HepG2 (cell line): ENCODE results near the gene ANKRD13C. TPM values are rescaled to one million over a fixed set of nuclear protein-coding genes. Genes with fewer than 3 reads are reported as not detected.
A peak's percentile ranks its signal among the peaks of the same experiment; 100 is the strongest.

Experiments
- ATAC-seq: fragments of 200-7000 bp; cut with Tn5 transposase; 3 replicates; pipeline ENCODE4 v1.9.1; 2020; ENCODE audit warnings: mild to moderate bottlenecking, moderate library complexity
- BruUV-seq: library from RNA; stranded (reverse); fragments of 400-500 nt; replicated peaks from 2 replicates; lab custom pipeline; 2021; lab: Mats Ljungman, UMichigan
- CTCF ChIA-PET: fragments of 300-600 bp; formaldehyde crosslinking; extraction: SDS; loops from one replicate; lab custom pipeline; 2021; ENCODE audit warnings: low total read pairs, inconsistent platforms, low intra/inter-chr PET ratio; lab: Yijun Ruan, JAX
- POLR2A ChIA-PET: fragments of 350-600 bp; sonication (Branson Sonifier 250); formaldehyde crosslinking; loops from one replicate; lab custom pipeline; 2020; ENCODE audit warnings: antibody characterized with exemption, inconsistent platforms; lab: Yijun Ruan, JAX
- DNase-seq: peaks from one replicate; pipeline ENCODE4 v3.0.0-alpha.2; 2015; ENCODE audit warnings: low spot score
- FAIRE-seq: peaks from 3 replicates; lab custom pipeline; 2011; peaks lifted over from hg19 to GRCh38; lab: Jason Lieb, UNC
- H2AFZ ChIP-seq: one replicate; pipeline ENCODE4 v1.6.1; 2011; ENCODE audit warnings: low read length, inconsistent platforms
- H3K27ac ChIP-seq: fragments of 300-600 bp; 3 replicates; pipeline ENCODE4 v1.8.0; 2011; ENCODE audit warnings: mixed run types, mild to moderate bottlenecking, mixed read lengths, low read length, inconsistent platforms; ENCODE audit not compliant: insufficient read depth; ENCODE audit errors: extremely low read length
- H3K27me3 ChIP-seq, 2 experiments: fragments of 200-600 bp in 1 of 2; 2 replicates in 1 of 2; 3 replicates in 1 of 2; pipeline versions ENCODE4 v1.6.0 to v1.8.0; 2011; ENCODE audit warnings: low read length in 2 of 2, mild to moderate bottlenecking in 2 of 2, moderate library complexity in 2 of 2, inconsistent platforms in 1 of 2; ENCODE audit not compliant: insufficient read depth in 2 of 2, control insufficient read depth in 1 of 2
- H3K36me3 ChIP-seq, 2 experiments: fragments of 200-600 bp in 1 of 2; replicated peaks in 1 of 2; 2 replicates in 1 of 2; 3 replicates in 1 of 2; pipeline versions ENCODE4 v1.5.1 to v1.8.0; 2011; ENCODE audit warnings: low read length in 2 of 2, inconsistent platforms in 1 of 2; ENCODE audit not compliant: insufficient read depth in 2 of 2, control insufficient read depth in 1 of 2
- H3K4me1 ChIP-seq: 2 replicates; pipeline ENCODE4 v1.5.1; 2012; ENCODE audit warnings: low read length, inconsistent platforms; ENCODE audit not compliant: insufficient read depth
- H3K4me2 ChIP-seq: 2 replicates; pipeline ENCODE4 v1.6.0; 2011; ENCODE audit warnings: low read depth, low read length, inconsistent platforms
- H3K4me3 ChIP-seq, 3 experiments: fragments of 200-600 bp in 1 of 3; sonication (generic), shearing (Covaris generic) in 1 of 3; replicated peaks in 1 of 3; 2 replicates each; pipeline ENCODE4 v1.5.1; 2011 to 2016; ENCODE audit warnings: low read length in 3 of 3, inconsistent platforms in 2 of 3, low read depth in 2 of 3, mild to moderate bottlenecking in 2 of 3, control low read depth in 1 of 3, mixed read lengths in 1 of 3; ENCODE audit not compliant: insufficient read depth in 1 of 3
- H3K79me2 ChIP-seq: one replicate; pipeline ENCODE4 v1.6.1; 2011; ENCODE audit warnings: low read length, inconsistent platforms; ENCODE audit not compliant: insufficient read depth
- H3K9ac ChIP-seq: 2 replicates; pipeline ENCODE4 v1.6.0; 2011; ENCODE audit warnings: mild to moderate bottlenecking, low read depth, low read length, inconsistent platforms; ENCODE audit not compliant: insufficient read depth
- H3K9me3 ChIP-seq: 2 replicates; pipeline ENCODE4 v1.5.1; 2012; ENCODE audit warnings: mild to moderate bottlenecking, low read length
- H4K20me1 ChIP-seq: 2 replicates; pipeline ENCODE4 v1.6.0; 2011; ENCODE audit warnings: inconsistent platforms, mild to moderate bottlenecking, low read length, moderate library complexity; ENCODE audit not compliant: insufficient read depth
- EHMT2 ChIP-seq: fragments of 200-600 bp; sonication (generic); IDR thresholded peaks from 2 replicates; pipeline ENCODE4 v1.7.0; 2017; ENCODE audit warnings: antibody characterized with exemption, low read depth, low read length, borderline replicate concordance
- MTF1 ChIP-seq: sonication (generic); formaldehyde crosslinking; IDR thresholded peaks from 2 replicates; pipeline ENCODE4 v1.5.0; 2020; ENCODE audit warnings: missing genetic modification reagents
- NBN ChIP-seq: fragments of 450-650 bp; conservative IDR thresholded peaks from 2 replicates; pipeline ENCODE4 v1.6.1; 2017
- TAF15 ChIP-seq: fragments of 200-400 bp; formaldehyde crosslinking; IDR thresholded peaks from one replicate; pipeline ENCODE4 v1.6.1; 2018; ENCODE audit warnings: mild to moderate bottlenecking, low read depth, low read length; ENCODE audit not compliant: poor library complexity, severe bottlenecking
- ZNF224 ChIP-seq: sonication (generic); formaldehyde crosslinking; IDR thresholded peaks from 2 replicates; pipeline ENCODE4 v1.5.0; 2020; ENCODE audit warnings: mild to moderate bottlenecking, missing genetic modification reagents
- ZNF350 ChIP-seq: sonication (generic); formaldehyde crosslinking; IDR thresholded peaks from 2 replicates; pipeline ENCODE4 v1.4.0; 2020; ENCODE audit warnings: mild to moderate bottlenecking, low read depth, missing genetic modification reagents, borderline replicate concordance
- ZNF572 ChIP-seq: sonication (generic); formaldehyde crosslinking; IDR thresholded peaks from 2 replicates; pipeline ENCODE4 v1.5.1; 2020; ENCODE audit warnings: mild to moderate bottlenecking, missing genetic modification reagents
- ZNF773 ChIP-seq: sonication (generic); formaldehyde crosslinking; IDR thresholded peaks from 2 replicates; pipeline ENCODE4 v1.4.0; 2020; ENCODE audit warnings: missing genetic modification reagents, borderline replicate concordance
- ZNF777 ChIP-seq: sonication (generic); formaldehyde crosslinking; IDR thresholded peaks from 2 replicates; pipeline ENCODE4 v1.4.0; 2020; ENCODE audit warnings: missing genetic modification reagents
- ZNF839 ChIP-seq: sonication (generic); formaldehyde crosslinking; IDR thresholded peaks from 2 replicates; pipeline ENCODE4 v1.4.0; 2020; ENCODE audit warnings: missing genetic modification reagents, mild to moderate bottlenecking, borderline replicate concordance
- ZSCAN31 ChIP-seq: sonication (generic); formaldehyde crosslinking; IDR thresholded peaks from 2 replicates; pipeline ENCODE4 v1.5.0; 2020; ENCODE audit warnings: low read depth, mild to moderate bottlenecking, missing genetic modification reagents
- WGBS: methylation state at CpG from one replicate; pipeline ENCODE4 v1.1.6; 2017; ENCODE audit warnings: low lambda C conversion rate; 5-methylcytosine and 5-hydroxymethylcytosine counted together
- in situ Hi-C: cut with HindIII; loops from 2 replicates; pipeline ENCODE4 v1.10.0; 2017; ENCODE audit warnings: low pct_unique_long_range_greater_than_20kb; ENCODE audit not compliant: extremely low pct_ligation_motif_present
- intact Hi-C: fragments of 100-400 bp; cut with micrococcal nuclease; formaldehyde crosslinking; loops from one replicate; pipeline ENCODE4 v1.10.0; 2022; ENCODE audit not compliant: unreplicated experiment
- polyA plus RNA-seq, 8 experiments: library from polyadenylated mRNA; depleted of rRNA in 3 of 8; stranded (reverse) in 7 of 8; unstranded in 1 of 8; fragments of >200 nt; fragmentation: Illumina TruSeq in 4 of 8; extraction: Trizol in 4 of 8; gene quantifications; 2 replicates each; pipeline versions ENCODE4 v1.2.1 to v1.2.3, GENCODE V29; 2011 to 2016; ENCODE audit warnings: low read depth in 4 of 8, missing spikeins in 1 of 8, mixed read lengths in 1 of 8; ENCODE audit not compliant: insufficient read depth in 1 of 8
- total RNA-seq, 5 experiments: library from RNA; depleted of rRNA; stranded (reverse); fragments of >200 nt; fragmentation: Illumina TruSeq; extraction: Trizol; gene quantifications; 2 replicates each; pipeline ENCODE4 v1.2.3, GENCODE V29; 2016; ENCODE audit warnings: low read depth in 1 of 5
- TF ChIP-seq, protein P1 (sequence below): sonication (generic); formaldehyde crosslinking; IDR thresholded peaks from 2 replicates; pipeline ENCODE4 v1.4.0; 2020; ENCODE audit warnings: mild to moderate bottlenecking, low read depth, missing genetic modification reagents
- TF ChIP-seq, protein P2 (sequence below): sonication (generic); formaldehyde crosslinking; IDR thresholded peaks from 2 replicates; pipeline ENCODE4 v1.8.0; 2022; ENCODE audit warnings: missing genetic modification reagents, mild to moderate bottlenecking, moderate library complexity, borderline replicate concordance
- TF ChIP-seq, protein P3 (sequence below): sonication (generic); formaldehyde crosslinking; IDR thresholded peaks from 2 replicates; pipeline ENCODE4 v1.4.0; 2020; ENCODE audit warnings: missing genetic modification reagents, borderline replicate concordance
- TF ChIP-seq, protein P4 (sequence below): sonication (generic); formaldehyde crosslinking; IDR thresholded peaks from 2 replicates; pipeline ENCODE4 v1.5.0; 2020; ENCODE audit warnings: mild to moderate bottlenecking, missing genetic modification reagents, borderline replicate concordance

ANKRD13C gene
- total and polyA plus RNA-seq, 2 of the 13 experiments (the other 11 are each of a cell fraction or from before 2014, with no cell fraction given) = 6.2 to 17.6 TPM

- CTCF ChIA-PET = no interaction called here
- no peaks in the 10 kb centered on the region for H3K4me1 ChIP-seq
- in situ Hi-C loops (no loop called here), intact Hi-C loops (no loop called here)
- no peak overlapping the region for H2AFZ ChIP-seq
- H4K20me1 ChIP-seq = 0 out of 2 replicates have a peak, but pooled peaks cover 4% of the 10 kb centered on the region
- no peak for DNase-seq
- ATAC-seq = peak; percentile 41
- H3K9me3 ChIP-seq = no peaks in the 10 kb centered on the region
- no peak overlapping the region for H3K4me2 ChIP-seq
- no peak overlapping the region for H3K9ac ChIP-seq
- H3K79me2 ChIP-seq = no peaks in the 10 kb centered on the region
- H3K4me3 ChIP-seq = no peak overlapping the region
- POLR2A ChIA-PET = no interaction called here
- peaks cover 0 to 6% of the 10 kb centered on the region in 2 experiments; a peak in 2 of 5 replicates for H3K36me3 ChIP-seq
- H3K27ac ChIP-seq = no peak overlapping the region
- 83% methylated on average over 1 of the region's 1 CpG for WGBS
- no peaks in the 10 kb centered on the region for H3K27me3 ChIP-seq
- no peak for FAIRE-seq
- BruUV-seq = no TSS peak
- TF ChIP-seq ZNF777 (CRISPR knock-in tag) (no peak), NBN (no peak), EHMT2 (no peak), ZNF839 (CRISPR knock-in tag) (no peak), ZSCAN31 (CRISPR knock-in tag) (no peak), MTF1 (CRISPR knock-in tag) (no peak), ZNF224 (CRISPR knock-in tag) (no peak), ZNF572 (no peak), ZNF773 (CRISPR knock-in tag) (no peak), TAF15 (no peak), ZNF350 (no peak)
- TF ChIP-seq, protein P1, sequence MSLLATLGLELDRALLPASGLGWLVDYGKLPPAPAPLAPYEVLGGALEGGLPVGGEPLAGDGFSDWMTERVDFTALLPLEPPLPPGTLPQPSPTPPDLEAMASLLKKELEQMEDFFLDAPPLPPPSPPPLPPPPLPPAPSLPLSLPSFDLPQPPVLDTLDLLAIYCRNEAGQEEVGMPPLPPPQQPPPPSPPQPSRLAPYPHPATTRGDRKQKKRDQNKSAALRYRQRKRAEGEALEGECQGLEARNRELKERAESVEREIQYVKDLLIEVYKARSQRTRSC (CRISPR knock-in tag) = no peak
- TF ChIP-seq, protein P2, sequence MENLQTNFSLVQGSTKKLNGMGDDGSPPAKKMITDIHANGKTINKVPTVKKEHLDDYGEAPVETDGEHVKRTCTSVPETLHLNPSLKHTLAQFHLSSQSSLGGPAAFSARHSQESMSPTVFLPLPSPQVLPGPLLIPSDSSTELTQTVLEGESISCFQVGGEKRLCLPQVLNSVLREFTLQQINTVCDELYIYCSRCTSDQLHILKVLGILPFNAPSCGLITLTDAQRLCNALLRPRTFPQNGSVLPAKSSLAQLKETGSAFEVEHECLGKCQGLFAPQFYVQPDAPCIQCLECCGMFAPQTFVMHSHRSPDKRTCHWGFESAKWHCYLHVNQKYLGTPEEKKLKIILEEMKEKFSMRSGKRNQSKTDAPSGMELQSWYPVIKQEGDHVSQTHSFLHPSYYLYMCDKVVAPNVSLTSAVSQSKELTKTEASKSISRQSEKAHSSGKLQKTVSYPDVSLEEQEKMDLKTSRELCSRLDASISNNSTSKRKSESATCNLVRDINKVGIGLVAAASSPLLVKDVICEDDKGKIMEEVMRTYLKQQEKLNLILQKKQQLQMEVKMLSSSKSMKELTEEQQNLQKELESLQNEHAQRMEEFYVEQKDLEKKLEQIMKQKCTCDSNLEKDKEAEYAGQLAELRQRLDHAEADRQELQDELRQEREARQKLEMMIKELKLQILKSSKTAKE (CRISPR knock-in tag) = no peak
- TF ChIP-seq, protein P3, sequence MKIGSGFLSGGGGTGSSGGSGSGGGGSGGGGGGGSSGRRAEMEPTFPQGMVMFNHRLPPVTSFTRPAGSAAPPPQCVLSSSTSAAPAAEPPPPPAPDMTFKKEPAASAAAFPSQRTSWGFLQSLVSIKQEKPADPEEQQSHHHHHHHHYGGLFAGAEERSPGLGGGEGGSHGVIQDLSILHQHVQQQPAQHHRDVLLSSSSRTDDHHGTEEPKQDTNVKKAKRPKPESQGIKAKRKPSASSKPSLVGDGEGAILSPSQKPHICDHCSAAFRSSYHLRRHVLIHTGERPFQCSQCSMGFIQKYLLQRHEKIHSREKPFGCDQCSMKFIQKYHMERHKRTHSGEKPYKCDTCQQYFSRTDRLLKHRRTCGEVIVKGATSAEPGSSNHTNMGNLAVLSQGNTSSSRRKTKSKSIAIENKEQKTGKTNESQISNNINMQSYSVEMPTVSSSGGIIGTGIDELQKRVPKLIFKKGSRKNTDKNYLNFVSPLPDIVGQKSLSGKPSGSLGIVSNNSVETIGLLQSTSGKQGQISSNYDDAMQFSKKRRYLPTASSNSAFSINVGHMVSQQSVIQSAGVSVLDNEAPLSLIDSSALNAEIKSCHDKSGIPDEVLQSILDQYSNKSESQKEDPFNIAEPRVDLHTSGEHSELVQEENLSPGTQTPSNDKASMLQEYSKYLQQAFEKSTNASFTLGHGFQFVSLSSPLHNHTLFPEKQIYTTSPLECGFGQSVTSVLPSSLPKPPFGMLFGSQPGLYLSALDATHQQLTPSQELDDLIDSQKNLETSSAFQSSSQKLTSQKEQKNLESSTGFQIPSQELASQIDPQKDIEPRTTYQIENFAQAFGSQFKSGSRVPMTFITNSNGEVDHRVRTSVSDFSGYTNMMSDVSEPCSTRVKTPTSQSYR (CRISPR knock-in tag) = no peak
- TF ChIP-seq, protein P4, sequence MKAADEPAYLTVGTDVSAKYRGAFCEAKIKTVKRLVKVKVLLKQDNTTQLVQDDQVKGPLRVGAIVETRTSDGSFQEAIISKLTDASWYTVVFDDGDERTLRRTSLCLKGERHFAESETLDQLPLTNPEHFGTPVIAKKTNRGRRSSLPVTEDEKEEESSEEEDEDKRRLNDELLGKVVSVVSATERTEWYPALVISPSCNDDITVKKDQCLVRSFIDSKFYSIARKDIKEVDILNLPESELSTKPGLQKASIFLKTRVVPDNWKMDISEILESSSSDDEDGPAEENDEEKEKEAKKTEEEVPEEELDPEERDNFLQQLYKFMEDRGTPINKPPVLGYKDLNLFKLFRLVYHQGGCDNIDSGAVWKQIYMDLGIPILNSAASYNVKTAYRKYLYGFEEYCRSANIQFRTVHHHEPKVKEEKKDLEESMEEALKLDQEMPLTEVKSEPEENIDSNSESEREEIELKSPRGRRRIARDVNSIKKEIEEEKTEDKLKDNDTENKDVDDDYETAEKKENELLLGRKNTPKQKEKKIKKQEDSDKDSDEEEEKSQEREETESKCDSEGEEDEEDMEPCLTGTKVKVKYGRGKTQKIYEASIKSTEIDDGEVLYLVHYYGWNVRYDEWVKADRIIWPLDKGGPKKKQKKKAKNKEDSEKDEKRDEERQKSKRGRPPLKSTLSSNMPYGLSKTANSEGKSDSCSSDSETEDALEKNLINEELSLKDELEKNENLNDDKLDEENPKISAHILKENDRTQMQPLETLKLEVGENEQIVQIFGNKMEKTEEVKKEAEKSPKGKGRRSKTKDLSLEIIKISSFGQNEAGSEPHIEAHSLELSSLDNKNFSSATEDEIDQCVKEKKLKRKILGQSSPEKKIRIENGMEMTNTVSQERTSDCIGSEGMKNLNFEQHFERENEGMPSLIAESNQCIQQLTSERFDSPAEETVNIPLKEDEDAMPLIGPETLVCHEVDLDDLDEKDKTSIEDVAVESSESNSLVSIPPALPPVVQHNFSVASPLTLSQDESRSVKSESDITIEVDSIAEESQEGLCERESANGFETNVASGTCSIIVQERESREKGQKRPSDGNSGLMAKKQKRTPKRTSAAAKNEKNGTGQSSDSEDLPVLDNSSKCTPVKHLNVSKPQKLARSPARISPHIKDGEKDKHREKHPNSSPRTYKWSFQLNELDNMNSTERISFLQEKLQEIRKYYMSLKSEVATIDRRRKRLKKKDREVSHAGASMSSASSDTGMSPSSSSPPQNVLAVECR = no peak
Measured at GRCh38 chr1:70256664-70257063, 97.9 kb downstream of the ANKRD13C start.
